GM12873 (cell line): Measurements from ENCODE around the gene TMEM256.

Source experiments
- CTCF ChIP-seq: IDR thresholded peaks from 2 replicates; pipeline ENCODE4 v1.5.1; 2012; ENCODE audit warnings: low read depth, mild to moderate bottlenecking, moderate library complexity, low read length, control low read depth; ENCODE audit not compliant: insufficient read depth; ENCODE audit errors: missing control alignments

The TMEM256 gene

GRCh38 chr17:7383742-7384488 lies 20.0 kb downstream of the TMEM256 start:
- no peak for TF ChIP-seq CTCF

GRCh38 chr17:7383371-7383741 lies 20.5 kb downstream of the TMEM256 start:
- no peak for TF ChIP-seq CTCF

- no peak for TF ChIP-seq CTCF
These were observed 21.0 kb downstream of the TMEM256 start for GRCh38 chr17:7382901-7383300.

DNA sequence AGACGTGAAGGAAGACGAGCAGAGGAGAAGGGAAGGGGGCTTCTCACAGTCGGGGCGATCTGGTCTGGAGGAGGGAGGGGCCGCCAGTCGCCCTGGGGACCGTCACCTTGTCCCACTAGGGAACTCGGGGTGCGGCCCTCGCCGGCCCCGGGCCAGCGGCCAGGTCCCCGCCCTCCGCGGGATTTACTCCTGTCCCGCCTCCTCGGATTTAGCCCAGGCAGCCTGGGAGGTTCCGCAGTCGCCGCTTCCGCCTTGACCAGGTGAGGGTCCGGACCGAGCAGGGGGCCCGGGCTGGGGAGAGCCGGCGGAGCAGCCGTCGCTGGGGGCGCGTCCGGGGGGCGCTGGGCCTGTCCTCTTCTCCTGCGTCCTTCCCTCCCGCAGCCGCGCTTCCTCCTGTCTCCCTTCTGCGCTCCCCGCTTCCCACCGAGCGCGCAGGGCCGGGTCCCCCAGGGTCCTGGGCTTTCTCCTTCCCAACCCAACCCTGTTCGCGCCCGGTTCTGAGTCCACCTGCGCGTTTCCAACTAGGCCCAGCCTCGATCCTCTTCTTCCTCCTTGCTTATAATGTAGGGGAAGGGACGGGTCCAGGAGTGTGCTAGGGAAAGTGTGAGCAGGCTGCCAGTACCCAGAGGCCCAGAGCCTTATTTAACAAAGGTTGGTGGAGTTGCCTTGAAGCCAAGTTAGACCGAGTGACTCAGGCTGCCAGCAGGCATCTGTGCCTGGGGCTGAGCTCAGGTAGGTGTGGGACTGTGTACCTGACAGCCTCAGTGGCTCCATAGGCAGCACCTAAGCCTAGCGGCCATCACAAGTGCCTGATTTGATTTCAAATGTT lies 22.8 kb downstream of the TMEM256 start, which contains the start of gene TNK1:
TSS of gene TNK1 (plus strand) at position 235 of the 829 bp plus-strand sequence. CDS start 1,838 bp downstream, outside the sequence.
- no peak for TF ChIP-seq CTCF

DNA sequence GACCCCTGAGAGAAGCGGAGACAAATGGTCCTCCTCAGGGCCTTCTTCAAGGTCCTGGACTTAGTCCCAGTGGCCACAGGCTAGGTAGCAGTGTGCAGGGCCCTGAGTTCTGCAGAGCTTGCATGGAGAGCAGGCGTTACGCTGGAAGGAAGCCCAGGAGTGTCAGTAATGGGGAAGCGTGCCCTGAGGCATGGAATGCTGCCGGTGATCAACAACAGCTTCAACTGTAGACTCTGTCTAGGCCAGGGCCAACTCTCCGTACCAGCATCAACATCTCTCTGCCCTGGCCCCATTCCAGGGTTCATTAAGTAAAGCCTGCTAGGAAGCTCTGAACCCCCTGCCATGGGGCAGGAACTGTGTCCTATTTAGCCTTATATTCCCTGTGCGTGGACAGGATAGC lies 23.6 kb downstream of the TMEM256 start:
- TF ChIP-seq CTCF, result no peak

- TF ChIP-seq CTCF, result no peak
These were observed 24.8 kb downstream of the TMEM256 start for GRCh38 chr17:7379134-7379533.

GRCh38 chr17:7374353-7374752 lies 29.5 kb downstream of the TMEM256 start:
- no peak for TF ChIP-seq CTCF
